Activated CD8-positive, alpha-beta memory T cell treated with anti-CD3 and anti-CD28 coated beads, Interleukin-2, amount 10 ng/mL, durations not matched to agents 7 days and 5 days (primary cell): ENCODE results near the gene FHOD3. TPM values are rescaled to one million over a fixed set of nuclear protein-coding genes. Genes with fewer than 3 reads are reported as not detected.
A peak's percentile ranks its signal among the peaks of the same experiment; 100 is the strongest.

Experiments
- ATAC-seq: fragments of 150-1000 bp; cut with Tn5 transposase; one replicate; pipeline ENCODE4 v1.10.0; 2021; ENCODE audit warnings: moderate library complexity
- CTCF ChIA-PET: fragments of 350-600 bp; sonication (Branson Sonifier 250); formaldehyde crosslinking; loops from one replicate; lab custom pipeline; 2021; ENCODE audit warnings: antibody characterized with exemption; lab: Charles Lee
- DNase-seq: peaks from one replicate; pipeline ENCODE4 v3.0.0-alpha.2; 2020
- H3K27ac Mint-ChIP-seq: one replicate; pipeline ENCODE4 v1.8.0; 2021; ENCODE audit warnings: mild to moderate bottlenecking, mixed read lengths
- H3K27me3 Mint-ChIP-seq: one replicate; pipeline ENCODE4 v1.8.0; 2021; ENCODE audit warnings: mixed read lengths
- H3K36me3 Mint-ChIP-seq: one replicate; pipeline ENCODE4 v1.8.0; 2021; ENCODE audit warnings: mild to moderate bottlenecking, mixed read lengths
- H3K4me1 Mint-ChIP-seq: one replicate; pipeline ENCODE4 v1.8.0; 2021; ENCODE audit warnings: mixed read lengths
- H3K4me3 Mint-ChIP-seq: one replicate; pipeline ENCODE4 v1.8.0; 2021; ENCODE audit warnings: mild to moderate bottlenecking, moderate library complexity, mixed read lengths
- H3K9me3 Mint-ChIP-seq: one replicate; pipeline ENCODE4 v1.8.0; 2022; ENCODE audit warnings: low read depth, mixed read lengths
- total RNA-seq, 2 experiments: library from RNA; stranded (reverse); gene quantifications; one replicate each; pipeline ENCODE4 v1.2.3, GENCODE V29; 2021

The FHOD3 gene
- total RNA-seq, 2 experiments from 2014 or later = not detected

DNA sequence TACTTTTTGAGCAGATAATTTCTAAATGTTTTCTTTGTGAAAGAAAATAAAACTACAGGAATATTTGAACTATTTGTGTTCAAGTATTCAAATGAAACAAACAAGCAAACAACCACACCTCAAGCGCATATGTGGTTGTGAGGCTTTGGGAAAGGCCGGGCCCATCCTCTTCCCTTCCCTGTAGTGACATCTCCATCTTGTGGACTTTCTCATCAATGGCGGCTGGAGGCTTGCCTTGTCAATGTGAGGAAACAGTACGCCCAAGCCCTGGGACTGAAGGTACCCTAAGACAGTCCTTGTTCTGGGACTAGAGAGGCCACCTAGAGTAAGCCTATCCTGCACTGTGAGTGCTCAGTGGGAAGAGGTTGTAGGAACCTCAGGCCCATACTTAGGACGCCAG lies 364.5 kb downstream of the FHOD3 start:
- no peak for DNase-seq
- ATAC-seq = no peak
- Mint-ChIP-seq H3K27ac (no peak overlapping the region), H3K9me3 (no peaks in the 10 kb centered on the region), H3K4me1 (no peaks in the 10 kb centered on the region), H3K36me3 (no peaks in the 10 kb centered on the region), H3K4me3 (no peak overlapping the region), H3K27me3 (peaks cover 4% of the 10 kb centered on the region)
- CTCF ChIA-PET = no interaction called here

DNA sequence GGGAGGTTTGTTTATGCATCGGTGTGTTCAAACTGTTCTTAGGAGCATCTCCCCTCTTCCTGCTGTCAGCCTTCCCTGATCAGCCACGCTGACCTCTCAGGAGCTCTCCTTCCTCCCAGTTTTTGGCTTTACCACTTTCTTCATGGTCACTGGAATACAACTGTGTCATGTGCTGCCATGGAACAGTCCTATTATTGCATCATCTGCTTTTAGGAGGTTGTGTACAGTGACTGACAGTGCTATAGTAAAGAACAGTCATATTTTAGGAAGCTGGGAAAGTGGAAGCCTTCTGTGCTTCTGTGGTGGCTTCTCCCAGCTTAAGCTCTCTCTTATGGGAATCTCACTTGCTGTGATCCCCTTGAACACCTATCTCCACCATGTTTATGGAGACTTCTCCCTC lies 365.8 kb downstream of the FHOD3 start:
- H3K9me3 Mint-ChIP-seq = no peaks in the 10 kb centered on the region
- CTCF ChIA-PET = interaction anchor here (0.7 kb wide), 1 partner anchor 25 kb away, joined by 3 read pairs; no protein-coding TSS in a partner anchor

DNA sequence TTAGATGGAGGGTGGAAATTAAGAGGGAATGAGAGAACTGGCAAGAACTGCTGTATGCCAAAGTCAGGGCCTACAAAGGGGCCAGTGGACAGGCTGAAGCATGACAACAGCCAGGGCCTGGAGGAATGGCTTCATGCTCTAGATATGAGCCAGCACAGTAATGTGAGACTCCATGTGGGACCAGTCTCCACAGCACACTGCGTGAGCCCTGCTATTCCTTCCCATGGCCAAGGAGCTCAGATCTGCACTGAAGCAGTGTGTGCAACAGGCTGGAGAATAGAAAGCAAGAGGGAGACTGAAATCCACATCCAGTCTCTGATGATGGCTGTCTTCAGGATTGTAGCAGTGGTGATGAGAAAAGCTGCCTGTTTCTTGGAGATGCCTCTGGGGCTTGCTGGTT lies 368.4 kb downstream of the FHOD3 start:
- ATAC-seq = no peak
- CTCF ChIA-PET = no interaction called here

More for the DNA sequence above, 365.8 kb downstream of the FHOD3 start:
- DNase-seq (no peak), ATAC-seq (no peak)
- no peak overlapping the region for H3K27ac Mint-ChIP-seq
- no peak overlapping the region for H3K4me3 Mint-ChIP-seq
- peaks cover 2% of the 10 kb centered on the region for H3K27me3 Mint-ChIP-seq
- H3K36me3 Mint-ChIP-seq = no peaks in the 10 kb centered on the region
- H3K4me1 Mint-ChIP-seq = no peaks in the 10 kb centered on the region

DNA sequence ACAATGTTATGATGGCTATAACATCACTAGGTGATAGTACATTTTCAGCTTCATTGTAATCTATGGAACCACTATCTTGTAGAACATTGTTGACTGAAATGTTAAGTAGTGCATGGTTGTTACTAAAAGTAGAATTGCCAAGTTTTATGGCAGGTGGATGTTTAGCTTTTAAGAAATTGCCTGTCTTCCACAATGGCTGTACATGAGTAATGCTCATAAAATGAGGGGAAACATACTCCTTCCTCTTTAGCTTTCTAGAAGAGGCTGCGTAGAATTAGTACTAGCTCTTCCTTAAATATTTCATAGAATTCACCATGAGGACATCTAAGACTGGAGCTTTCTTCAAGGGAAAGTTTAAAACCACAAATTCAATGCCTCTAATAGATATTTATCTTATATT lies 370.3 kb downstream of the FHOD3 start:
- Mint-ChIP-seq H3K9me3 (no peaks in the 10 kb centered on the region), H3K27me3 (peaks cover 26% of the 10 kb centered on the region), H3K27ac (no peak overlapping the region), H3K4me1 (no peaks in the 10 kb centered on the region), H3K4me3 (no peak overlapping the region), H3K36me3 (no peaks in the 10 kb centered on the region)
- ATAC-seq (no peak), DNase-seq (no peak)
- CTCF ChIA-PET = no interaction called here

More for the DNA sequence above, 368.4 kb downstream of the FHOD3 start:
- no peaks in the 10 kb centered on the region for H3K36me3 Mint-ChIP-seq
- H3K4me1 Mint-ChIP-seq = no peaks in the 10 kb centered on the region
- DNase-seq = no peak
- H3K9me3 Mint-ChIP-seq = no peaks in the 10 kb centered on the region
- no peak overlapping the region for H3K27ac Mint-ChIP-seq
- no peak overlapping the region for H3K4me3 Mint-ChIP-seq
- H3K27me3 Mint-ChIP-seq = peaks cover 17% of the 10 kb centered on the region

DNA sequence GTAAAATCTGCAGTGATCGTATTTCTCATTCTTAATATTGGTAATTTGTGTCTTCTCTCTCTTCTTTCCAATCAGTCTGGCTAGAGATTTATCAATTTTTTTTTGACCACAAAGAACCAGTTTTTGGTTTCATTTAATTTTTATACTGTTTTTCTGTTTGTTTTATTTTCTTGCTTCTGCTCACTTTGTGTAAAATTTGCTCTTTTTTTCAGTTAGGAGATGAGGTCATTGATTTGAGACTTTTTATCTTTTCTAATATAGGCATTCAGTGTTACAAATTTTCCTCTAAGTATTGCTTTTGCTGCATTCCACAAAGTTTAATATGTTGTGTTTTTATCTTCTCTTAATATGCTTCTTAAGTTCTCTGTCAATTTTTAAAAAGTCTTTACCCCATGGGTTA lies 370.8 kb downstream of the FHOD3 start:
- no peak for DNase-seq
- no peak for ATAC-seq
- peaks cover 29% of the 10 kb centered on the region for H3K27me3 Mint-ChIP-seq
- H3K27ac Mint-ChIP-seq = no peak overlapping the region
- no peaks in the 10 kb centered on the region for H3K9me3 Mint-ChIP-seq
- no peak overlapping the region for H3K4me3 Mint-ChIP-seq
- no peaks in the 10 kb centered on the region for H3K36me3 Mint-ChIP-seq
- no peaks in the 10 kb centered on the region for H3K4me1 Mint-ChIP-seq
- CTCF ChIA-PET = no interaction called here

DNA sequence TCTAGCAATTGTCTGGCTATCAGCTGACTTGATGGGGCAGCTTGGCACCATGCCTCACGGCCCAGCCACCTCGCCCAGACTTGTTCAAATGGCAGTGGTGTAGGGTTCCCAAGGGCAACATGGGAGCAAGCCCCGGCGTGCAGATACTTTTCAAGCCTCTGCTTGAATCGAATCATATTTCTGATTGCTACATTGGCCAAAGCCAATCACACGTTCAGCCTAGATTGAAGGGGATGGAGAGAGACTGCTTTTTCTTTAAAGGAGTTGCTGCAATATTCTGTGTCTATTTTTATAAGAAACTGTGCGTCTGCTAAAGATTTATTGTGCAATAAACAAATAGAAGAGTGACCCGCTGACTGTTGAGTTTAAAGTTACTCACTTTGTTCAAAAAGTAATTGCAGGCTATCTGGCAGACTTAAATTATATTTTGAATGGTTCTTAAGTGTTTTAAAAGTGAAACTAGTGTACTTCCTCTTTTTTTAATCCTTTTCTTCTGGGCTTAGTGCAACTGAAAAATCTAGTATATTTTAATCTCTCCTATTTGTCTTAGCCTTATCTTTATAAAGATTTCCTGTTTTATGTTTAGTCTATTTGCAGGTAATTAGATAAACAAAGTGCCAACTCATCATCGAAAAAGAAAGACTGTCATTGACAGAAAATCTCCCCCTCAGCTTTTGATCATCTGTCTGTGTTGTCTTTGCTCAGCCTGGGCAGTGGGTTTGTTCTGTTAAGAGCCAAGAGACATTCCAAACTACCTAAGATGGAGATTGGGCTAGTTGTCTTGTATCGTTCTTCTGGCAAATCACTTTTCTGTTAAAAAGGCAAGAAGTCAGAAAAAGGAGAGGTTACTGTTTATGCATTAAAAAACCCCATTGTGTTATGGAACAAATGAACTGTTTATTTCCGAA lies 375.2 kb downstream of the FHOD3 start:
- Mint-ChIP-seq H3K27ac (no peak overlapping the region), H3K9me3 (peaks cover 3% of the 10 kb centered on the region), H3K4me3 (no peak overlapping the region), H3K4me1 (no peaks in the 10 kb centered on the region), H3K36me3 (no peaks in the 10 kb centered on the region), H3K27me3 (peaks cover 29% of the 10 kb centered on the region)
- CTCF ChIA-PET = no interaction called here
- DNase-seq (no peak), ATAC-seq (no peak)

DNA sequence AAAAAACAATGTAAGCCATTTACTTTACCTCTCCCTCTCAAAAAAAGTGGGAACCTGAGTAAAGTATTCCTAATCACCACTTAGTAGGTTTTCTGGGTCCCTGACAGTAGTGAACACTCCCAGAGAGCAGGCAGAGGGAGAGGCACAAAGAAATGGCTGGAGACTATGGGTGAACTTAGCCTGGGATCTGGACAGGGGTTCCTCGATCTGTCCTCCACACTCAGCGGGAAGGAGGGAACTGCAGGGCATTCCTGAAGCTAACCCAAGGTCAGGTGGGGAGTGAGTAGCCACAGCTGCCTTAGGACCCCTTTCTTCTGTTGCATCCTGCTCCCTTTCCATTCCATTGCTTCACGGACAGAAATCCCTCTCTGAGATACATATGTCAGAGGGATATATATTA lies 375.9 kb downstream of the FHOD3 start:
- peaks cover 3% of the 10 kb centered on the region for H3K9me3 Mint-ChIP-seq
- DNase-seq (no peak), ATAC-seq (no peak)
- H3K27ac Mint-ChIP-seq = no peak overlapping the region
- no peak overlapping the region for H3K4me3 Mint-ChIP-seq
- peaks cover 25% of the 10 kb centered on the region for H3K27me3 Mint-ChIP-seq
- no peaks in the 10 kb centered on the region for H3K36me3 Mint-ChIP-seq
- CTCF ChIA-PET = no interaction called here
- no peaks in the 10 kb centered on the region for H3K4me1 Mint-ChIP-seq

DNA sequence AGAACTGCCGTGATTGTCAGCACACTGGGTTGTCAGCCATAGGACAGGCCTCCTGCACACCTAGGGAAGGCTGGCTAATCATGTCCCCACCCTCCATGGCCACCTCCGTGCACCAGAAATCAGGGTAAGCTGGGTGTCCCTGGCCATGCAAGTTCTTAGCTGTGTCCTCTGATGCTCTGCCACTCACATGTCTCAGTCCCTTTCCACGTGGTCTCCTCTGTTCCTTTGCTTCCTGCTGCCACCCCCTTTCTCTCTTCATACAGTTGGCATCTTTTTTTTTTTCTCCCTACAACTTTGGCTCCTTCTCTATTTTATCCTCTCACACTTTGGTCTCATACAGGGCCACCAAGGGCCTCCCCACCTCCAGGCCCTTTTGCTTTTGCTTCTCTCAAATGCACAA lies 377.6 kb downstream of the FHOD3 start:
- ATAC-seq (no peak), DNase-seq (no peak)
- Mint-ChIP-seq H3K4me1 (no peaks in the 10 kb centered on the region), H3K4me3 (no peak overlapping the region), H3K9me3 (peaks cover 3% of the 10 kb centered on the region), H3K27me3 (peaks cover 20% of the 10 kb centered on the region), H3K36me3 (no peaks in the 10 kb centered on the region), H3K27ac (no peak overlapping the region)
- CTCF ChIA-PET = interaction anchor here (2.1 kb wide), 1 partner anchor 13 kb away, joined by 6 read pairs; no protein-coding TSS in a partner anchor

DNA sequence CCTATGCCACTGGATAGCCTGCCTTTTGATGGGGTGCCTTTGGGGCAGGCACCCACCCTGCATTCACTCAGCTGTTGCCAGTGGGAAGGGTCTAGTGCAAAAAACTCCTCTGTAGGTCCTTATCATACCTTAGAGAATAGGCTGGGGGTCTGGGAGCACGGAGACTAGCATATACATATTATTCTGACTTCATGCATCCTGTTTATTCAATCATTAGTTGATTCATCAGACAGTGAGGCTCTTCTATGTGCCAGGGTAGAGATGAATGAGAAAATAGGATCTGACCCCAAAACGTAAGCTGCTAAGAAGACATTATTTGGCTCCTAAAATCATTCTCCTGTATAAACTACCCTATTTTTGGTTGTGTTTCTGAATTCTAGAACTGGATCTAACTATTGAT lies 378.0 kb downstream of the FHOD3 start:
- Mint-ChIP-seq H3K27ac (no peak overlapping the region), H3K27me3 (peaks cover 18% of the 10 kb centered on the region), H3K9me3 (peaks cover 3% of the 10 kb centered on the region), H3K4me3 (no peak overlapping the region), H3K4me1 (no peaks in the 10 kb centered on the region), H3K36me3 (no peaks in the 10 kb centered on the region)
- ATAC-seq (no peak), DNase-seq (no peak)
- CTCF ChIA-PET = interaction anchor here (2.1 kb wide), 1 partner anchor 12 kb away, joined by 6 read pairs; no protein-coding TSS in a partner anchor

DNA sequence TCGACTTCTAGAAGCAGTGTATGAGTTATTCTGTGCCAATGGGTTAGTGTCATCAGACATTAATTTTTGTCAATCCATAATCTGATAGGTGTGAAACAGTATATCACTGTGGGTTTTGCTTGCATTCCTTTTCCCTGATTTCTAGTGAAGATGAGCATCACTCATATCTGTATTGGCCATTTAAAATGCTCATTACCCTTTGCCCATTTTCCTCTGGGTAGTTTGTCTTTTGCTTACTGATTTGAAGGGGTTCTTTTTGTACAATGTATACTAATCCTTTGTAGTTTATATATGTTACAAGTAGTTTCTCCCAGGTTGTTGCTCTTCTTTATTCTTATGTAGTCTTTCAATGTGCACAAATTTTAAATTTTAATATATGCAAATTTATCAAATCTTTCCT lies 379.1 kb downstream of the FHOD3 start:
- H3K36me3 Mint-ChIP-seq = no peaks in the 10 kb centered on the region
- CTCF ChIA-PET = no interaction called here
- no peak overlapping the region for H3K27ac Mint-ChIP-seq
- peaks cover 11% of the 10 kb centered on the region for H3K27me3 Mint-ChIP-seq
- H3K4me1 Mint-ChIP-seq = no peaks in the 10 kb centered on the region
- ATAC-seq (no peak), DNase-seq (no peak)
- H3K4me3 Mint-ChIP-seq = no peak overlapping the region
- peaks cover 3% of the 10 kb centered on the region for H3K9me3 Mint-ChIP-seq

DNA sequence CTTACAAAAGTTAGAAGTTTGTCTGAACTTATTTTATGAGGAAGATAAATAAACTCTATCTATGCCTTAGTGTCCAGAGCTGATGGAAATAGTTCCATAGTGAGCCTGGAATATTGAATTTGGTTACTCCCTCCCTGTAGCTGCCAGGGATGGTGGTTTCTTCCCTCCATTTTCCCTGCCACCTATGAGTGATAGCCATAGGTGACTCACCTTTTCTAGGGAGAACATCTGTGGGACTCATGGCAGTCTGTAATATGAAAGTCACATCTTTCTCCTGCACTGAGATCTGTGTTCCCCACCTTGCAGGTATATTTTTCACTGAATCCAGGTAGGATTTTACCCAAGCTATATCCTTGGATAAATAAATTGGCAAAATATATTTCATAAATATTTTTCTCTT lies 382.5 kb downstream of the FHOD3 start:
- peaks cover 7% of the 10 kb centered on the region for H3K27me3 Mint-ChIP-seq
- ATAC-seq (no peak), DNase-seq (no peak)
- no peak overlapping the region for H3K27ac Mint-ChIP-seq
- peaks cover 2% of the 10 kb centered on the region for H3K36me3 Mint-ChIP-seq
- H3K4me1 Mint-ChIP-seq = no peaks in the 10 kb centered on the region
- CTCF ChIA-PET = interaction anchor here (1.1 to 2.6 kb wide), 2 partner anchors 8 to 128 kb away, joined by 3 to 9 read pairs; no protein-coding TSS in a partner anchor
- H3K4me3 Mint-ChIP-seq = no peak overlapping the region
- H3K9me3 Mint-ChIP-seq = peaks cover 3% of the 10 kb centered on the region

DNA sequence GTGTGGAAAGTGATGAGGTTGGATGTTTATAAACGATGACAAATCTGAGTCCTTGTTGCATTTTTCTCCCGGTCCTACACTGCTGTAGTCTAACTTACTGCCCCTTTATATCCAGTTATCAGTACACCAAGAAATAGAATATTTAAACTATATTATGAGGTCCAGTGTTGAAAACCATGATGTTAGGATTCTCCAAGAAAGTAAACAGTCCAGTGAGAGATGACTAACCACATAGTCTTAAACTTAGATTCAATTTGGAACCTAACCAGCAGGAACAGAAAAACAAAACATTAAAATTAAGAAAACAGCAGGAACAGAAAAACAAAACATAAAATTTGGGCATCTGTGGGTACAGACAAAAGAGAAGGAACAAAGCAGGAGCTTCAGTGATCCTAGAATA lies 388.1 kb downstream of the FHOD3 start:
- no peaks in the 10 kb centered on the region for H3K4me1 Mint-ChIP-seq
- DNase-seq (no peak), ATAC-seq (no peak)
- H3K27me3 Mint-ChIP-seq = peaks cover 10% of the 10 kb centered on the region
- H3K9me3 Mint-ChIP-seq = no peaks in the 10 kb centered on the region
- CTCF ChIA-PET = no interaction called here
- H3K36me3 Mint-ChIP-seq = peaks cover 2% of the 10 kb centered on the region
- H3K4me3 Mint-ChIP-seq = no peak overlapping the region
- no peak overlapping the region for H3K27ac Mint-ChIP-seq

DNA sequence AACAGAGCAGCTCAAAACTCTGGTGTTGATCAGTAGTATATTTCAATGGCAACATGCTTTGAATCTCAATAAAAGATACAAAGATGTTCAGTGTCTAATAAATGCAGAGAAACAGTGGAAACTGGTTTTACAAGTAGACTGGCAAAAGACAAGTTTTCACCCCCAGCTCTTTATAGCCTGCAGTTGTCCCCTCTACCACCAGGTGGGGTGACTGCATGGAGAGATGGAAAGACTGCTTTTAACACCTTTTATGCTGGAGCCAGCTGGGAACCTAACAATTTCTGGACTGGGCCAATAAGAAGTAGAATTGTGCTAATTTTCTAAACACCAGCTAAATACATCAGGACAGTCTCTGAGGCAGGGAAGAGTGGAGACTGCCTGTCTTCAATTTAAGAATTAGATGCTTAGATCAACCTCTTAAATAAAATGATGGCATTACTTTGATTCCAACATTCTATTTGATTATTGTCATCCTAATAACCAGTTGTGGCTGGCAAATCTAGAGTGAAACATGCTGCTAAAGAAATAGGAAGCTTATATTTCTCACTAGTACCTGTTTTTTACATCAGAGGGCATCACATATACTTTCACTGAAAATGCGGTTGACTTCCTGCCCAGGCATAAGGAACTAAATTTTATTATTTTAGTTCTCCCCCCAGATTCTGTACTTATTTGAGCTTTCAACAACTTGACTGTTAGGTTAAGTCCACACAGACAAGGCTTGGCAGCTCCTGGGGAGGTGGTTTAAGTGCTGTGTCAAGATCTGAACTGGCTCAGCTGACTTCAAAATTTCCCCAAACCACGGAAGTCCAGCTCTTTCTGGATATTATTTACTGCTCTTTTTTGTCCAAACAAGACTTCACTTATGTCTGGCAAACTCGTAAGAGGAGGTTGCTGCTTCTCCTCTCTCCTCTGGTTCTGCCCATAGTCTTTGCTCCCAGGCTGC lies 390.8 kb downstream of the FHOD3 start:
- Mint-ChIP-seq H3K9me3 (no peaks in the 10 kb centered on the region), H3K4me3 (no peak overlapping the region), H3K27ac (no peak overlapping the region), H3K27me3 (peaks cover 8% of the 10 kb centered on the region), H3K36me3 (peaks cover 2% of the 10 kb centered on the region), H3K4me1 (no peaks in the 10 kb centered on the region)
- ATAC-seq (no peak), DNase-seq (peak; percentile 65)
- CTCF ChIA-PET = interaction anchor here (0.6 to 2.1 kb wide), 17 partner anchors 9 to 404 kb away, joined by 3 to 9 read pairs (median 4); no protein-coding TSS in a partner anchor
